LHCN-M2 (cell line): ENCODE results near the gene FRMD3. TPM values are rescaled to one million over a fixed set of nuclear protein-coding genes. Genes with fewer than 3 reads are reported as not detected.

ENCODE experiments used
- DNase-seq: peaks from one replicate; pipeline ENCODE4 v3.0.0-alpha.2; 2012; ENCODE audit warnings: low read depth
- total RNA-seq: library from RNA; depleted of rRNA; stranded (reverse); fragments of >200 nt; gene quantifications from 2 replicates; pipeline ENCODE4 v1.2.3, GENCODE V29; 2014

FRMD3 gene
- total RNA-seq, 1 experiment from 2014 or later: 10.3 TPM

GRCh38 chr9:83473488-83473971 is 64.7 kb downstream of the FRMD3 start:
- DNase-seq: peak; percentile 43

- no peak for DNase-seq
Observed at GRCh38 chr9:83472764-83473163, 65.4 kb downstream of the FRMD3 start.

GRCh38 chr9:83472221-83472665 is 66.0 kb downstream of the FRMD3 start:
- peak; percentile 96 for DNase-seq

GRCh38 chr9:83471241-83471640 is 67.0 kb downstream of the FRMD3 start:
- no peak for DNase-seq

GRCh38 chr9:83469722-83470121 is 68.5 kb downstream of the FRMD3 start:
- peak; percentile 97 for DNase-seq

- DNase-seq: no peak
Observed at GRCh38 chr9:83468821-83469220, 69.4 kb downstream of the FRMD3 start.

GRCh38 chr9:83466877-83467276 is 71.3 kb downstream of the FRMD3 start:
- DNase-seq: no peak

- DNase-seq: no peak
Observed at GRCh38 chr9:83466351-83466750, 71.8 kb downstream of the FRMD3 start.

GRCh38 chr9:83459830-83460229 is 78.4 kb downstream of the FRMD3 start:
- DNase-seq: no peak

GRCh38 chr9:83458530-83458929 is 79.7 kb downstream of the FRMD3 start:
- no peak for DNase-seq

GRCh38 chr9:83457005-83457404 is 81.2 kb downstream of the FRMD3 start:
- DNase-seq: no peak

GRCh38 chr9:83456226-83456625 is 82.0 kb downstream of the FRMD3 start:
- DNase-seq: peak; percentile 42

- no peak for DNase-seq
Observed at GRCh38 chr9:83454076-83454475, 84.1 kb downstream of the FRMD3 start.

- DNase-seq: no peak
Observed at GRCh38 chr9:83451308-83451707, 86.9 kb downstream of the FRMD3 start.

GRCh38 chr9:83449983-83450382 is 88.2 kb downstream of the FRMD3 start:
- DNase-seq: no peak

- DNase-seq: peak; percentile 54
Observed at GRCh38 chr9:83449166-83449565, 89.0 kb downstream of the FRMD3 start.

- DNase-seq: no peak
Observed at GRCh38 chr9:83448626-83449025, 89.6 kb downstream of the FRMD3 start.

GRCh38 chr9:83447351-83447750 is 90.8 kb downstream of the FRMD3 start:
- no peak for DNase-seq

- peak; percentile 34 for DNase-seq
Observed at GRCh38 chr9:83445703-83446265, 92.4 kb downstream of the FRMD3 start.

GRCh38 chr9:83444110-83444509 is 94.1 kb downstream of the FRMD3 start:
- DNase-seq: peak; percentile 61

GRCh38 chr9:83441390-83441789 is 96.8 kb downstream of the FRMD3 start:
- DNase-seq: no peak

GRCh38 chr9:83440641-83441040 is 97.6 kb downstream of the FRMD3 start:
- DNase-seq: no peak

GRCh38 chr9:83435301-83435700 is 102.9 kb downstream of the FRMD3 start:
- no peak for DNase-seq

- DNase-seq: no peak
Observed at GRCh38 chr9:83434254-83434653, 103.9 kb downstream of the FRMD3 start.
